ENCODE measurements around the gene SLC43A2. TPM values are rescaled to one million over a fixed set of nuclear protein-coding genes. Genes with fewer than 3 reads are reported as not detected.
A peak's percentile ranks its signal among the peaks of the same experiment; 100 is the strongest.

SLC43A2 gene
- total RNA-seq, 6 donors from 2014 or later, result 16.9 to 79.0 (median 49.2) TPM

- peak overlapping the region; percentile 89 to 92 (median 90) for H3K27ac ChIP-seq
- H3K36me3 ChIP-seq, result peaks cover 0 to 9% (median 4%) of the 10 kb centered on the region in 4 donors
- no peaks in the 10 kb centered on the region for H3K9me3 ChIP-seq
- 54 to 56% methylated on average over 2 to 6 of the region's 6 CpGs for WGBS, 2 donors
- ATAC-seq (ENCODE audit: low FRiP score in 2 of 2) (peak in 1 of 2 donors; percentile 38), DNase-seq (peak in 1 of 2 donors; percentile 68)
- peaks cover 48 to 69% (median 61%) of the 10 kb centered on the region in 4 donors for H3K4me1 ChIP-seq
- no peaks in the 10 kb centered on the region for H3K27me3 ChIP-seq
- no peak overlapping the region for H3K4me3 ChIP-seq
- TF ChIP-seq POLR2A (IDR thresholded peaks at IDR 0.05) (no peak), POLR2AphosphoS5 (IDR thresholded peaks at IDR 0.05) (no peak), CTCF (IDR thresholded peaks at IDR 0.05) (no peak), EP300 (IDR thresholded peaks at IDR 0.05) (no peak)
Measured at GRCh38 chr17:1577583-1578013, 51.0 kb downstream of the SLC43A2 start.

GRCh38 chr17:1577182-1577581, 51.5 kb downstream of the SLC43A2 start:
- Histone ChIP-seq H3K36me3 (peaks cover 0 to 4% (median 2%) of the 10 kb centered on the region in 4 donors), H3K4me1 (peaks cover 48 to 67% (median 59%) of the 10 kb centered on the region in 4 donors), H3K4me3 (no peak overlapping the region), H3K27me3 (no peaks in the 10 kb centered on the region), H3K27ac (peak overlapping the region; percentile 89 to 92 (median 90)), H3K9me3 (no peaks in the 10 kb centered on the region)
- TF ChIP-seq POLR2AphosphoS5 (IDR thresholded peaks at IDR 0.05) (peak; percentile 91 to 96), CTCF (IDR thresholded peaks at IDR 0.05) (peak in 2 of 6 experiments; percentile 17 to 21), POLR2A (IDR thresholded peaks at IDR 0.05) (peak in 1 of 4 donors; percentile 67), EP300 (IDR thresholded peaks at IDR 0.05) (peak in 3 of 4 donors; percentile 49 to 92 (median 72))
- ATAC-seq (ENCODE audit: low FRiP score in 2 of 2), result peak; percentile 89 to 92
- DNase-seq, result peak; percentile 90 to 97
- WGBS, 2 donors, result 16 to 40% methylated on average over 2 to 12 of the region's 12 CpGs

- Histone ChIP-seq H3K27ac (peak overlapping the region; percentile 89 to 92 (median 90)), H3K4me3 (no peak overlapping the region), H3K27me3 (no peaks in the 10 kb centered on the region), H3K36me3 (peaks cover 0 to 3% (median 1%) of the 10 kb centered on the region in 4 donors), H3K4me1 (peaks cover 48 to 60% (median 54%) of the 10 kb centered on the region in 4 donors), H3K9me3 (no peaks in the 10 kb centered on the region)
- DNase-seq, result no peak
- ATAC-seq (ENCODE audit: low FRiP score in 2 of 2), result no peak
- TF ChIP-seq CTCF (IDR thresholded peaks at IDR 0.05) (no peak), POLR2AphosphoS5 (IDR thresholded peaks at IDR 0.05) (no peak), EP300 (IDR thresholded peaks at IDR 0.05) (no peak), POLR2A (IDR thresholded peaks at IDR 0.05) (no peak)
- 75 to 76% methylated on average over 13 to 15 of the region's 15 CpGs for WGBS, 2 donors
Measured at GRCh38 chr17:1576500-1576899, 52.1 kb downstream of the SLC43A2 start.

- ATAC-seq (ENCODE audit: low FRiP score in 2 of 2) (no peak), DNase-seq (no peak)
- Histone ChIP-seq H3K27me3 (no peaks in the 10 kb centered on the region), H3K9me3 (no peaks in the 10 kb centered on the region), H3K27ac (peak overlapping the region; percentile 89 to 92 (median 90)), H3K4me3 (peak overlapping the region in 2 of 4 donors; percentile 5 to 9), H3K36me3 (peaks cover 0 to 3% (median 0%) of the 10 kb centered on the region in 4 donors), H3K4me1 (peaks cover 44 to 50% (median 47%) of the 10 kb centered on the region in 4 donors)
- WGBS, 2 donors, result 39 to 56% methylated on average over 18 to 31 of the region's 45 CpGs
- TF ChIP-seq CTCF (IDR thresholded peaks at IDR 0.05) (peak in 1 of 6 experiments; percentile 3), EP300 (IDR thresholded peaks at IDR 0.05) (no peak)
Measured at GRCh38 chr17:1574697-1575471, 53.8 kb downstream of the SLC43A2 start.

All from upper lobe of left lung (tissue), 6 donors.